Pancreas (tissue), 10 donors: ENCODE data around the gene EHBP1L1. TPM values are rescaled to one million over a fixed set of nuclear protein-coding genes. Genes with fewer than 3 reads are reported as not detected.

Experiments
- ATAC-seq, 4 donors: fragments of 200-7000 bp; cut with Tn5 transposase; one replicate each; pipeline versions ENCODE4 v1.8.0 to v1.9.1; 2020; ENCODE audit warnings: mild to moderate bottlenecking in 4 of 4, moderate library complexity in 4 of 4
- DNase-seq, 6 donors: peaks; one replicate each; pipeline ENCODE4 v3.0.0-alpha.2; 2020
- FAIRE-seq: peaks from 2 replicates; lab custom pipeline; 2012; peaks lifted over from hg19 to GRCh38; lab: Jason Lieb, UNC
- H3K27ac ChIP-seq, 4 donors: fragments of 200-600 bp; sonication (generic); 1 replicate in 3 of 4; 2 replicates in 1 of 4; pipeline versions ENCODE4 v1.5.0 to v1.8.0; 2020
- H3K27me3 ChIP-seq, 4 donors: fragments of 200-600 bp; one replicate each; pipeline ENCODE4 v1.8.0; 2021
- H3K36me3 ChIP-seq, 3 donors: fragments of 200-600 bp; sonication (generic) in 1 of 3; one replicate each; pipeline versions ENCODE4 v1.5.0 to v1.8.0; 2020 to 2021
- H3K4me1 ChIP-seq, 3 donors: fragments of 200-600 bp; one replicate each; pipeline ENCODE4 v1.8.0; 2021
- H3K4me3 ChIP-seq, 4 donors: fragments of 200-600 bp; sonication (generic) in 2 of 4; one replicate each; pipeline versions ENCODE4 v1.5.0 to v1.8.0; 2020 to 2021
- H3K9me3 ChIP-seq, 4 donors: fragments of 200-600 bp; one replicate each; pipeline ENCODE4 v1.8.0; 2021
- WGBS, 2 donors: extraction: QIAGEN DNeasy Blood & Tissue Kit; methylation state at CpG; one replicate each; pipeline ENCODE4 v1.1.7; 2013; 5-methylcytosine and 5-hydroxymethylcytosine counted together
- intact Hi-C, 3 donors: fragments of 100-400 bp; cut with DNase I; formaldehyde crosslinking; loops; one replicate each; pipeline versions ENCODE4 v1.11.1 to v1.14.2; 2022
- polyA plus RNA-seq, 2 donors: library from polyadenylated mRNA; stranded (reverse); fragments of 200-250 nt; gene quantifications; one replicate each; pipeline ENCODE4 v1.2.3, GENCODE V29; 2013
- total RNA-seq, 6 donors: library from RNA; stranded (reverse); fragmentation: NEBNext Ultra II Directional in 4 of 6; extraction: Animal tissue kit (Norgen Biotek cat#: 25700) in 4 of 6; gene quantifications; one replicate each; pipeline versions ENCODE4 v1.2.1 to v1.2.4, GENCODE V29; 2021 to 2023
- TF ChIP-seq, protein P1 (sequence below), 4 donors: fragments of 200-600 bp; sonication (generic) in 3 of 4; IDR thresholded peaks; one replicate each; pipeline versions ENCODE4 v1.5.0 to v1.8.0; 2021; ENCODE audit warnings: antibody characterized with exemption in 4 of 4
- donor health status: healthy with polysubstance abuse.
- donor health status: DM: no; HTN: no; CAD: no; lungs with moderate emphysema.
- donor health status: DM: no; HTN: no; CAD: no.
- donor health status: control.
- donor health status: control.
- donor health status: Bipolar disorder and iron deficiency.
- donor health status: DM: yes; HTN: yes; CAD: no.
- donor health status: DM: no; HTN: no; CAD: no.
- donor health status: DM: no; HTN: no; CAD: no.
- donor health status: DM: yes; HTN: yes; CAD: no.

The EHBP1L1 gene
- total and polyA plus RNA-seq, 8 donors = 6.5 to 34.2 (median 14.6) TPM

DNA sequence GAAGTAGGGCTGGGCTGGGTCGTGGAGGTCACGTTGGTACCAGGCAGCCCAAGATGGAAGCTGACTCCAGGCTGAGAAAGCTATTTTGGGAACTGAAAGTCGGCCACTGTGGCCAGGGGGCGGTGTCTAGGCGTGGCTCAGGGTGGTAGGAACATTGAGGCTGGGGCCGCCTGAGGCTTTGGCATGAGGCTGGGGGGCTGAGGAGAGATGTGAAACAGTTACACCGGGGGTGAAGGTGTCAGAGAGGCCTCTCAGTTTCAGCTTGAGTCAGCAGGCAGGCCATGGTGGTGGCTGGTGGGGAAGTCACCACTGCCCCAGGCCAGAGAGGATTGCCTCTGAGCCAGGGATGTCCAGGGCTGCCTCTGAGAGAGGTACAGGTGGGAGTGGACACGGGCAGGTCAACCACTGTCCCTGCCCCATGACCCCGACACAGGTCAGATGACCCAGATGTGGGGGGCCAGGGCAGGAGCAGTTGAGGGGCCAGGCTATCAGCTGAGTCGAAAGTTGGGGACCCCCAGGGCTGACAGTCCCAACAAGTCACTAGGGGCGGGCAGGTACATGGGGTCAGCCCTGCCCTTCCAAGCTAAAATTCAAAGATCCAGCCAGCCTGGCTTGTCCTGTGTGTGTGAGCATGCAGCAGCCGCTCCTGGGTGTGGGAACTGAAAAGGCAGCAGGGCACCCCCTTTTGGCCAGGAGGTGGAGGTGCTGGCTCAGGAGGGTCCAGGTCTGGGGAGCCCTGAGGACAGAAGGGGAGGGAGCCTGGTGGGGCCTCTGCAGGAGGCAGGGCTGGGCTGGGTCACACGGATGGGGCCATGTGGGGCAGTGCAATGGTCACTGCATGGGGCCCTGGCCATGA, 12.6 kb downstream of the EHBP1L1 start:
- 51 to 63% methylated on average over 13 of the region's 13 CpGs for WGBS, 2 donors
- Histone ChIP-seq H3K4me1 (no peaks in the 10 kb centered on the region), H3K27me3 (no peaks in the 10 kb centered on the region), H3K36me3 (no peaks in the 10 kb centered on the region), H3K4me3 (no peak overlapping the region), H3K9me3 (no peaks in the 10 kb centered on the region), H3K27ac (no peak overlapping the region)
- ATAC-seq (peak; percentile 35 to 74 (median 69)), FAIRE-seq (no peak), DNase-seq (peak in 4 of 6 donors; percentile 64 to 82 (median 70))
- TF ChIP-seq, protein P1, sequence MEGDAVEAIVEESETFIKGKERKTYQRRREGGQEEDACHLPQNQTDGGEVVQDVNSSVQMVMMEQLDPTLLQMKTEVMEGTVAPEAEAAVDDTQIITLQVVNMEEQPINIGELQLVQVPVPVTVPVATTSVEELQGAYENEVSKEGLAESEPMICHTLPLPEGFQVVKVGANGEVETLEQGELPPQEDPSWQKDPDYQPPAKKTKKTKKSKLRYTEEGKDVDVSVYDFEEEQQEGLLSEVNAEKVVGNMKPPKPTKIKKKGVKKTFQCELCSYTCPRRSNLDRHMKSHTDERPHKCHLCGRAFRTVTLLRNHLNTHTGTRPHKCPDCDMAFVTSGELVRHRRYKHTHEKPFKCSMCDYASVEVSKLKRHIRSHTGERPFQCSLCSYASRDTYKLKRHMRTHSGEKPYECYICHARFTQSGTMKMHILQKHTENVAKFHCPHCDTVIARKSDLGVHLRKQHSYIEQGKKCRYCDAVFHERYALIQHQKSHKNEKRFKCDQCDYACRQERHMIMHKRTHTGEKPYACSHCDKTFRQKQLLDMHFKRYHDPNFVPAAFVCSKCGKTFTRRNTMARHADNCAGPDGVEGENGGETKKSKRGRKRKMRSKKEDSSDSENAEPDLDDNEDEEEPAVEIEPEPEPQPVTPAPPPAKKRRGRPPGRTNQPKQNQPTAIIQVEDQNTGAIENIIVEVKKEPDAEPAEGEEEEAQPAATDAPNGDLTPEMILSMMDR (IDR thresholded peaks at IDR 0.05) = peak in 3 of 4 donors; percentile 14 to 50 (median 50)
- intact Hi-C loops = loop anchor here in 1 of 3 donors (10.0 kb wide), 1 partner anchor 54 kb away; no protein-coding TSS in a partner anchor

DNA sequence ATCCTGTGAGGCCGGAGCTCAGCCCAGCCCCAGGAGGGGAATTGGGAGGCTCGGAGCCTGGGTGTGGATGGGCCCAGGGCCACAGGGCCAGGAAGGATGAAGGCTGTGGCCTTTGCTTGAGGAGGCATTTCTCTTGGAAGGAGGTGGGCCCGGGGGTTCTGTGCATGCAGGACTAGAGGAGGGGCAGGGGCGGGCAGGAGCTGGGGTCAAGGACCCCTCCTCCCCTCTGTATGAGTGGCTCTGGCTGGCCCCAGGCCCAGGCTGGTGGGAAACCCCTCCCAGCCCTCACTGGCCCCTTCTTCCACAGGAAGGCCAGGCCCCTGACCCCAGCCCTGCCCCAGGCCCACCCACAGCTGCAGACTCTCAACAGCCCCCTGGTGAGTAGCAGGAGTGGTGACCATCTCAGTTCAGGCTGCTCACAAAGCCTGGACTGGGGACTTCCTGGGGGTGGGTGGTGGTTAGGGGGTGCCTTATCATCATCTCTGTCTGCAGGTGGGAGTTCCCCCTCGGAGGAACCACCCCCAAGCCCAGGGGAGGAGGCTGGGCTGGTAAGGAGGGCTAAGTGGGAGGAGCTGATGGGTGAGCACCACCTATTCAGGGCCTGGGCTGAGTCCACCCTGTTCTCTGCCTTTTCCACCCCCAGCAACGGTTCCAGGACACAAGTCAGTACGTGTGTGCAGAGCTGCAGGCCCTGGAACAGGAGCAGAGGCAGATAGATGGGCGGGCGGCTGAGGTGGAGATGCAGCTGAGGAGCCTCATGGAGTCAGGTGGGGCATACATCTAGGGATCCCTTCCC, 13.8 kb downstream of the EHBP1L1 start:
- intact Hi-C loops = loop anchor here in 1 of 3 donors (10.0 kb wide), 1 partner anchor 55 kb away; no protein-coding TSS in a partner anchor
- WGBS, 2 donors = 84 to 85% methylated on average over 9 of the region's 9 CpGs
- ATAC-seq (no peak), FAIRE-seq (no peak), DNase-seq (peak in 2 of 6 donors; percentile 34 to 73)
- Histone ChIP-seq H3K27ac (no peak overlapping the region), H3K36me3 (no peaks in the 10 kb centered on the region), H3K27me3 (no peaks in the 10 kb centered on the region), H3K4me1 (no peaks in the 10 kb centered on the region), H3K4me3 (no peak overlapping the region), H3K9me3 (no peaks in the 10 kb centered on the region)
- TF ChIP-seq, protein P1 (IDR thresholded peaks at IDR 0.05) = no peak

- FAIRE-seq (no peak), ATAC-seq (no peak), DNase-seq (peak in 2 of 6 donors; percentile 41 to 62)
- WGBS, 2 donors = 45 to 57% methylated on average over 8 of the region's 8 CpGs
- TF ChIP-seq, protein P1 (IDR thresholded peaks at IDR 0.05) = no peak
- Histone ChIP-seq H3K27ac (no peak overlapping the region), H3K4me3 (no peak overlapping the region), H3K36me3 (no peaks in the 10 kb centered on the region), H3K4me1 (no peaks in the 10 kb centered on the region), H3K9me3 (no peaks in the 10 kb centered on the region), H3K27me3 (no peaks in the 10 kb centered on the region)
- intact Hi-C loops = no loop called here
These were observed 14.4 kb downstream of the EHBP1L1 start for GRCh38 chr11:65590240-65590738.

GRCh38 chr11:65591939-65592857, 16.3 kb downstream of the EHBP1L1 start:
- Histone ChIP-seq H3K27ac (peak overlapping the region in 1 of 4 donors; percentile 33), H3K4me1 (no peaks in the 10 kb centered on the region), H3K27me3 (no peaks in the 10 kb centered on the region), H3K36me3 (no peaks in the 10 kb centered on the region), H3K4me3 (peak overlapping the region in 2 of 4 donors; percentile 31 to 36), H3K9me3 (no peaks in the 10 kb centered on the region)
- no peak for FAIRE-seq
- WGBS, 2 donors = 18 to 20% methylated on average over 84 to 106 of the region's 106 CpGs
- ATAC-seq = peak; percentile 36 to 76 (median 72)
- TF ChIP-seq, protein P1 (IDR thresholded peaks at IDR 0.05) = peak in 2 of 4 donors; percentile 8 to 17
- intact Hi-C loops = no loop called here
- peak in 4 of 6 donors; percentile 44 to 81 (median 70) for DNase-seq
